Cardiac fibroblast (primary cell): Measurements from ENCODE around the gene TMEM164.

ENCODE experiments used
- DNase-seq, 2 donors: peaks; one replicate each; pipeline versions ENCODE4 v3.0.0 to v3.0.0-alpha.2; 2010; ENCODE audit warnings: low read depth in 2 of 2
- H3K4me3 ChIP-seq, 2 donors: replicated peaks in 1 of 2; 1 replicate in 1 of 2; 2 replicates in 1 of 2; pipeline ENCODE4 v1.5.1; 2011; ENCODE audit warnings: low read depth in 2 of 2, low read length in 2 of 2, mild to moderate bottlenecking in 2 of 2, moderate library complexity in 1 of 2
- CTCF ChIP-seq: IDR thresholded peaks from one replicate; pipeline ENCODE4 v1.5.1; 2011; ENCODE audit warnings: low read depth, mild to moderate bottlenecking, low read length, inconsistent platforms

TMEM164 gene

DNA sequence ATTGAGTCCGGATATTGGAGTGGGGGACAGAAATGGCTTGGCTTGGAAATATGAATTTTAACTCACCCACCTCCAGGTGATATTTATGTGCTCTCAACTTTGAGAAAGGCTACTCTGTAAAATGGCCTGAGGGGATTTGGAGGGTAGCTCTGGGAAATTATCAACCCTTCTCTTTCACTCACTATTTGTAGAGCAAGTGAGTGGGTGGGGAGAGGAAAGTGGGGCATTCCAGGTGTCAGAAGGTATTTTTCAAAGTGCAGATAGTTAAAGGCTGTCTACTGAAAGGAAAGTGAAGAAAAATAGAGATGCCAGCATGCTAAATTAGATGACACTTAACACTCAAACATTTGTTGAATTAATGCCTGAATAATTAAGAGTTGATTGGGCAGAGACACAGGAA is 44.1 kb downstream of the TMEM164 start:
- no peak for TF ChIP-seq CTCF
- no peak for DNase-seq
- H3K4me3 ChIP-seq: no peak overlapping the region

GRCh38 chrX:110049096-110049495 is 46.2 kb downstream of the TMEM164 start:
- no peak for TF ChIP-seq CTCF
- no peak overlapping the region for H3K4me3 ChIP-seq
- no peak for DNase-seq

GRCh38 chrX:110050386-110050785 is 47.5 kb downstream of the TMEM164 start:
- H3K4me3 ChIP-seq: no peak overlapping the region
- DNase-seq: no peak
- TF ChIP-seq CTCF: no peak

- no peak for TF ChIP-seq CTCF
Observed at GRCh38 chrX:110050901-110051300, 48.0 kb downstream of the TMEM164 start.

GRCh38 chrX:110051559-110051958 is 48.6 kb downstream of the TMEM164 start:
- DNase-seq: peak in 1 of 2 donors; percentile 36
- no peak for TF ChIP-seq CTCF
- no peak overlapping the region for H3K4me3 ChIP-seq

More at GRCh38 chrX:110050901-110051300, 48.0 kb downstream of the TMEM164 start:
- no peak overlapping the region for H3K4me3 ChIP-seq
- no peak for DNase-seq

- no peak for TF ChIP-seq CTCF
Observed at GRCh38 chrX:110052303-110052702, 49.4 kb downstream of the TMEM164 start.

DNA sequence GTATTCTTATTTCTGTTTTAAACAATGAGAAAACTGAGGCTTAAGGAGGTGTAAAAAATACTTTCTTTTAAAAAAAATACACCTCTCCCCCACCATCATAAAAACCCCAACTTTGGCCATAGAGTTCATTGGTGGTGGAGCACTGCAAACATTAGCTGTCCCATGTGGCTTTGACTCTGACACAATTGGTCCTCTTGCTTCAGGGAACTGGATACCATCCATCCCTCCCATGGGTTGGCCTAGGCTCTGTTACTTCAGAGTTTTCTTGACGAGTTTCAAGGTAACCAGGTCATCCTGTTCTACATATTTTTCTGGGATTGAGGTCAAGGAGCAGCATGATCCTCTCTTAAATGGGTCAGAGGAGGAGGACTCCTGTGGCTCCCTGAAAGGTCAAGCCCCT is 50.5 kb downstream of the TMEM164 start:
- no peak for TF ChIP-seq CTCF
- no peak for DNase-seq

More at GRCh38 chrX:110052303-110052702, 49.4 kb downstream of the TMEM164 start:
- DNase-seq: no peak
- no peak overlapping the region for H3K4me3 ChIP-seq

More for the DNA sequence above, 50.5 kb downstream of the TMEM164 start:
- no peak overlapping the region for H3K4me3 ChIP-seq
